ENCODE data around the gene ZFPM1. TPM values are rescaled to one million over a fixed set of nuclear protein-coding genes. Genes with fewer than 3 reads are reported as not detected.

ZFPM1 gene
- total RNA-seq, 1 experiment from 2014 or later = 14.6 TPM

DNA sequence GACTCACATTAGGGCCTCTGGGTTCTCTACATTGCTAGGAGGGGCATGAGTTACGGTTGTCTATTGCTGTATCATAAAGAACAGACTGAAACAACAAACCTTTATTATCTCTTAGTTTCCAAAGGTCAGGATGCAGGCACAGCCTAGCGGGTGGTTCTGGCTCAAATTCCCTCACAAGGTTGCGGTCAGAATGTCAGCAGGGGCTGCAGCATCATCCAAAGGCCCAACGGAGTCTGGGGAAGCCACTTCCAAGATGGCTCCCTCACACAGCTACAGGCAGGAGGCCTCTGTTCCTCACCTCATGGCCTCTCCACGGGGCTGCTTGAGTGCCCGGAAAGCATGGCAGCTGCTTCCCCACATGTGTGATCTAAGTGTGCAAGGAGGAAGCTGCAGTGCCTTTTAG, 29.6 kb upstream of the ZFPM1 start:
- no peaks in the 10 kb centered on the region for H4K20me1 ChIP-seq (ENCODE audit: insufficient read depth)
- ATAC-seq = no peak
- BruUV-seq (replicated peaks) = no TSS peak

More for the DNA sequence above, 29.6 kb upstream of the ZFPM1 start:
- ChIA-PET RAD21 (ENCODE audit: low non-redundant PET in 1 of 2, low total read pairs in 2 of 2, uncharacterized antibody in 2 of 2, unreplicated experiment in 2 of 2) (no interaction called here), POLR2A (no interaction called here), CTCF (no interaction called here)
- Histone ChIP-seq H2AFZ (ENCODE audit: low read depth, low read length, poor library complexity, severe bottlenecking) (no peak overlapping the region), H3K36me3 (ENCODE audit: control insufficient read depth in 1 of 2, insufficient read depth in 2 of 2, low read length in 2 of 2) (no peaks in the 10 kb centered on the region), H3K4me1 (ENCODE audit: control insufficient read depth in 1 of 2, insufficient read depth in 2 of 2, low read length in 2 of 2) (no peaks in the 10 kb centered on the region), H3K9me3 (ENCODE audit: control insufficient read depth in 1 of 2, insufficient read depth in 1 of 2, low read depth in 1 of 2, low read length in 2 of 2) (no peaks in the 10 kb centered on the region), H3K79me2 (ENCODE audit: insufficient read depth, low read length) (no peaks in the 10 kb centered on the region), H3K9ac (ENCODE audit: low read length) (no peak overlapping the region), H3K9me2 (ENCODE audit: insufficient read depth) (no peaks in the 10 kb centered on the region), H3K27me3 (ENCODE audit: insufficient read depth, low read length) (no peaks in the 10 kb centered on the region), H3K27ac (ENCODE audit: low read depth, low read length) (no peak overlapping the region), H3K4me2 (ENCODE audit: low read length) (no peak overlapping the region), H3K4me3 (replicated peaks in 1 of 2; ENCODE audit: low read depth in 1 of 2, low read length in 2 of 2) (no peak overlapping the region)
- TF ChIP-seq ELF1 (IDR thresholded peaks at IDR 0.05; ENCODE audit: borderline replicate concordance, low read depth) (no peak), TCF7L2 (IDR thresholded peaks at IDR 0.05; ENCODE audit: borderline replicate concordance, extremely low read depth, insufficient read depth, insufficient read length) (no peak), SRF (IDR thresholded peaks at IDR 0.05; ENCODE audit: low read depth) (no peak), EZH2 (IDR thresholded peaks at IDR 0.05) (no peak), CBX3 (IDR thresholded peaks at IDR 0.05; ENCODE audit: low read depth) (no peak), POLR2AphosphoS5 (IDR thresholded peaks at IDR 0.05; ENCODE audit: low read depth, low read length) (no peak), ZFX (IDR thresholded peaks at IDR 0.05) (no peak), YY1 (IDR thresholded peaks at IDR 0.05; ENCODE audit: extremely low read depth, insufficient replicate concordance, low read depth, low read length) (no peak), ZBTB33 (IDR thresholded peaks at IDR 0.05; ENCODE audit: extremely low read depth, insufficient replicate concordance, low read length) (no peak), EGR1 (IDR thresholded peaks at IDR 0.05; ENCODE audit: low read depth) (no peak), JUND (IDR thresholded peaks at IDR 0.05) (no peak), REST (IDR thresholded peaks at IDR 0.05; ENCODE audit: low read depth) (no peak), SP1 (IDR thresholded peaks at IDR 0.05; ENCODE audit: low read depth) (no peak), FOSL1 (IDR thresholded peaks at IDR 0.05; ENCODE audit: low read depth) (no peak), POLR2A (IDR thresholded peaks at IDR 0.05; ENCODE audit: borderline replicate concordance, extremely low read depth, insufficient read depth, insufficient read length) (no peak), SIN3A (IDR thresholded peaks at IDR 0.05; ENCODE audit: low read depth) (no peak)
- TF ChIP-seq, protein P1, sequence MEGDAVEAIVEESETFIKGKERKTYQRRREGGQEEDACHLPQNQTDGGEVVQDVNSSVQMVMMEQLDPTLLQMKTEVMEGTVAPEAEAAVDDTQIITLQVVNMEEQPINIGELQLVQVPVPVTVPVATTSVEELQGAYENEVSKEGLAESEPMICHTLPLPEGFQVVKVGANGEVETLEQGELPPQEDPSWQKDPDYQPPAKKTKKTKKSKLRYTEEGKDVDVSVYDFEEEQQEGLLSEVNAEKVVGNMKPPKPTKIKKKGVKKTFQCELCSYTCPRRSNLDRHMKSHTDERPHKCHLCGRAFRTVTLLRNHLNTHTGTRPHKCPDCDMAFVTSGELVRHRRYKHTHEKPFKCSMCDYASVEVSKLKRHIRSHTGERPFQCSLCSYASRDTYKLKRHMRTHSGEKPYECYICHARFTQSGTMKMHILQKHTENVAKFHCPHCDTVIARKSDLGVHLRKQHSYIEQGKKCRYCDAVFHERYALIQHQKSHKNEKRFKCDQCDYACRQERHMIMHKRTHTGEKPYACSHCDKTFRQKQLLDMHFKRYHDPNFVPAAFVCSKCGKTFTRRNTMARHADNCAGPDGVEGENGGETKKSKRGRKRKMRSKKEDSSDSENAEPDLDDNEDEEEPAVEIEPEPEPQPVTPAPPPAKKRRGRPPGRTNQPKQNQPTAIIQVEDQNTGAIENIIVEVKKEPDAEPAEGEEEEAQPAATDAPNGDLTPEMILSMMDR (IDR thresholded peaks at IDR 0.05 in 2 of 3, conservative IDR thresholded peaks at IDR 0.05 in 1 of 3; ENCODE audit: borderline replicate concordance in 1 of 3, insufficient read depth in 1 of 3, low read depth in 2 of 3, low read length in 2 of 3) = no peak
- DNase-seq (ENCODE audit: low read depth, low spot score) = no peak
- intact Hi-C loops (cut with micrococcal nuclease) = no loop called here

All from HCT116 (cell line).